CD4-positive, alpha-beta memory T cell (primary cell): ENCODE measurements around the gene SETD3. TPM values are rescaled to one million over a fixed set of nuclear protein-coding genes. Genes with fewer than 3 reads are reported as not detected.
"Not testable (repeated sequence)": the region's sequence is repeated elsewhere in the genome, so short reads cannot be mapped to it uniquely, and the experiment has no call there.

ENCODE experiments used
- CTCF ChIA-PET: fragments of 350-600 bp; sonication (Branson Sonifier 250); formaldehyde crosslinking; loops from one replicate; lab custom pipeline; 2021; ENCODE audit warnings: inconsistent platforms; ENCODE audit not compliant: partially characterized antibody; lab: Charles Lee
- POLR2A ChIA-PET: fragments of 350-600 bp; sonication (Branson Sonifier 250); formaldehyde crosslinking; loops from one replicate; lab custom pipeline; 2021; ENCODE audit not compliant: partially characterized antibody; lab: Charles Lee
- DNase-seq, 5 donors: peaks; one replicate each; pipeline versions ENCODE4 v3.0.0 to v3.0.0-alpha.2; 2020 to 2022; ENCODE audit warnings: mixed read lengths in 1 of 5
- H3K27ac ChIP-seq: one replicate; pipeline ENCODE4 v1.7.0; 2013; ENCODE audit warnings: low read depth, low read length
- H3K27me3 ChIP-seq: 2 replicates; pipeline ENCODE4 v1.7.0; 2013; ENCODE audit warnings: mild to moderate bottlenecking, low read length, moderate library complexity; ENCODE audit not compliant: insufficient read depth
- H3K36me3 ChIP-seq: 2 replicates; pipeline ENCODE4 v1.7.0; 2013; ENCODE audit warnings: mild to moderate bottlenecking, low read length, moderate library complexity; ENCODE audit not compliant: insufficient read depth
- H3K4me1 ChIP-seq: 2 replicates; pipeline ENCODE4 v1.7.0; 2013; ENCODE audit warnings: mild to moderate bottlenecking, low read length, moderate library complexity; ENCODE audit not compliant: insufficient read depth
- H3K4me3 ChIP-seq, 2 donors: one replicate each; pipeline ENCODE4 v1.7.0; 2013; ENCODE audit warnings: low read length in 2 of 2, mild to moderate bottlenecking in 1 of 2
- H3K9me3 ChIP-seq, 2 donors: one replicate each; pipeline ENCODE4 v1.7.0; 2013; ENCODE audit warnings: low read length in 2 of 2, control low read depth in 1 of 2; ENCODE audit not compliant: control insufficient read depth in 1 of 2
- H3K27ac Mint-ChIP-seq, 7 donors: one replicate each; pipeline ENCODE4 v1.8.0; 2020 to 2021; ENCODE audit warnings: mixed read lengths in 7 of 7, mild to moderate bottlenecking in 6 of 7, inconsistent platforms in 3 of 7, moderate library complexity in 3 of 7
- H3K27me3 Mint-ChIP-seq, 2 donors: one replicate each; pipeline ENCODE4 v1.8.0; 2020 to 2021; ENCODE audit warnings: mixed read lengths in 2 of 2
- H3K36me3 Mint-ChIP-seq, 2 donors: one replicate each; pipeline ENCODE4 v1.8.0; 2020 to 2021; ENCODE audit warnings: mixed read lengths in 2 of 2, inconsistent platforms in 1 of 2, mild to moderate bottlenecking in 1 of 2
- H3K4me1 Mint-ChIP-seq, 4 donors: one replicate each; pipeline ENCODE4 v1.8.0; 2020 to 2021; ENCODE audit warnings: mixed read lengths in 4 of 4, mild to moderate bottlenecking in 1 of 4
- H3K4me3 Mint-ChIP-seq, 8 donors: one replicate each; pipeline ENCODE4 v1.8.0; 2020 to 2021; ENCODE audit warnings: mixed read lengths in 8 of 8, mild to moderate bottlenecking in 7 of 8, moderate library complexity in 6 of 8, inconsistent platforms in 3 of 8
- H3K9me3 Mint-ChIP-seq, 8 donors: one replicate each; pipeline ENCODE4 v1.8.0; 2020 to 2021; ENCODE audit warnings: mixed read lengths in 8 of 8, mild to moderate bottlenecking in 5 of 8, inconsistent platforms in 3 of 8, moderate library complexity in 1 of 8
- intact Hi-C: fragments of 100-400 bp; cut with micrococcal nuclease; formaldehyde crosslinking; loops from one replicate; pipeline ENCODE4 v1.15.1; 2023
- polyA plus RNA-seq, 2 donors: library from polyadenylated mRNA; unstranded; fragments of 300-500 nt; fragmentation: Illumina TruSeq; gene quantifications; one replicate each; pipeline ENCODE4 v1.2.3, GENCODE V29; 2021
- total RNA-seq, 2 experiments: library from RNA; stranded (reverse); gene quantifications; one replicate each; pipeline ENCODE4 v1.2.3, GENCODE V29; 2021

The SETD3 gene
- total and polyA plus RNA-seq, 4 experiments from 2014 or later = 37.4 to 66.9 (median 55.8) TPM

DNA sequence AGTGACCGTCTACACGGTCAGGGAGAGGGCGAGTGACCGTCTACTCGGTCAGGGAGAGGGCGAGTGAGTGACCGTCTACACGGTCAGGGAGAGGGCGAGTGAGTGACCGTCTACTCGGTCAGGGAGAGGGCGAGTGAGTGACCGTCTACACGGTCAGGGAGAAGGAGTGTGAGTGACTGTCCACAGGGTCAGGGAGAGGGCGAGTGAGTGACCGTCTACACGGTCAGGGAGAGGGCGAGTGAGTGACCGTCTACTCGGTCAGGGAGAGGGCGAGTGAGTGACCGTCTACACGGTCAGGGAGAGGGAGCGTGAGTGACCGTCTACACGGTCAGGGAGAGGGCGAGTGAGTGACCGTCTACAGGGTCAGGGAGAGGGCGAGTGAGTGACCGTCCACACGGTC, 132.4 kb downstream of the SETD3 start:
- H3K9me3 ChIP-seq, H3K4me1 ChIP-seq, H3K4me1 Mint-ChIP-seq, intact Hi-C loops, H3K27ac ChIP-seq, H3K27ac Mint-ChIP-seq, H3K4me3 Mint-ChIP-seq, H3K9me3 Mint-ChIP-seq, DNase-seq, H3K36me3 ChIP-seq, H3K4me3 ChIP-seq, H3K27me3 ChIP-seq, H3K36me3 Mint-ChIP-seq, POLR2A ChIA-PET, CTCF ChIA-PET: not testable (repeated sequence)
- H3K27me3 Mint-ChIP-seq = peaks cover 3 to 14% of the 10 kb centered on the region in 2 donors

Other genes with a start within 250 kb of the SETD3 start
- gene BCL11B, start 208.7 kb downstream of the SETD3 start, total RNA-seq = 100 to 1,000 TPM; 163 to 165 TPM
- 10 to 100 TPM in 1 of 2 donors, 1 to 10 TPM in 1; 2.6 to 11.6 TPM for gene BCL11B, start 208.7 kb downstream of the SETD3 start, polyA plus RNA-seq
- gene CCNK, start 550 bp upstream of the SETD3 start, total RNA-seq = 10 to 100 TPM; 77.1 to 83.4 TPM
- 10 to 100 TPM in 1 of 2 donors, 1 to 10 TPM in 1; 7.0 to 20.2 TPM for gene CCNK, start 550 bp upstream of the SETD3 start, polyA plus RNA-seq
- 10 to 100 TPM; 14.1 to 14.4 TPM for gene CCDC85C, start 123.3 kb upstream of the SETD3 start, total RNA-seq
- 1 to 10 TPM in 1 of 2 donors, under 1 TPM in 1; 0.36 to 1.8 TPM for gene CCDC85C, start 123.3 kb upstream of the SETD3 start, polyA plus RNA-seq
- gene HHIPL1, start 164.3 kb upstream of the SETD3 start, total RNA-seq = under 1 TPM; 0.35 to 0.42 TPM
- not detected for gene HHIPL1, start 164.3 kb upstream of the SETD3 start, polyA plus RNA-seq
- under 1 TPM; 0.15 to 0.36 TPM for gene CYP46A1, start 203.4 kb upstream of the SETD3 start, total RNA-seq
- gene CYP46A1, start 203.4 kb upstream of the SETD3 start, polyA plus RNA-seq = not detected